PC-3 (cell line): ENCODE data around the gene SERAC1.

Experiments
- CTCF ChIP-seq: fragments of 300-600 bp; sonication (generic); conservative IDR thresholded peaks from 2 replicates; pipeline ENCODE4 v1.5.1; 2017; ENCODE audit warnings: antibody characterized with exemption, low read depth, mild to moderate bottlenecking, low read length
- EZH2 ChIP-seq: fragments of 300-600 bp; sonication (generic); IDR thresholded peaks from one replicate; pipeline ENCODE4 v1.6.1; 2017; ENCODE audit warnings: antibody characterized with exemption, mild to moderate bottlenecking, low read length; ENCODE audit not compliant: unreplicated experiment
- EZH2phosphoT487 ChIP-seq: fragments of 300-600 bp; sonication (generic); IDR thresholded peaks from 2 replicates; pipeline ENCODE4 v1.6.1; 2018; ENCODE audit warnings: mild to moderate bottlenecking, antibody characterized with exemption, low read length, borderline replicate concordance

- TF ChIP-seq CTCF: no peak
- TF ChIP-seq EZH2: no peak
- no peak for TF ChIP-seq EZH2phosphoT487
Measured at GRCh38 chr6:158125271-158125670, 42.8 kb downstream of the SERAC1 start.
